GM20431 (cell line): Measurements from ENCODE around the gene TNIK.

Source experiments
- in situ Hi-C: fragments of 300-500 bp; cut with MseI, MboI; formaldehyde crosslinking; loops from one replicate; pipeline ENCODE4 v1.15.0; 2020; ENCODE audit warnings: low sequenced_read_pairs; ENCODE audit not compliant: unreplicated experiment

TNIK gene

DNA sequence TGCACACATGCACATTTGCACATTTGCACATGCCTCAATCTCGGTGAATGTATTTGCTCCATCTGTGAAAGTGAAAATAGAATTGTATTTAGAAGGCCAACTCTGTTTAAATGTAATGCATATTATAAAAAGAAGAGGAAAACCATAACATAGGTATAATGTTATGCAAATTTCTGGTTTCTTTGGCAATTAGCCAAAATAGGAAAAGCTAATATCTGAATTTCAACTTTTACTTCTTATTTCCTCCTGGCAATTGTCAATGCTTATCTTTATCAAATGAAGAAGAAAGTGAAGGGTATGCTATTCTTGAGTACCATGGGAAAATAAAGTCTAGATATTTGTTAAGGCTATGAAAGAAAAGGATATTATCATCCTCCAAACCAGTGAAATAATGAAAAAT is 357.0 kb downstream of the TNIK start:
- in situ Hi-C loops, result no loop called here

DNA sequence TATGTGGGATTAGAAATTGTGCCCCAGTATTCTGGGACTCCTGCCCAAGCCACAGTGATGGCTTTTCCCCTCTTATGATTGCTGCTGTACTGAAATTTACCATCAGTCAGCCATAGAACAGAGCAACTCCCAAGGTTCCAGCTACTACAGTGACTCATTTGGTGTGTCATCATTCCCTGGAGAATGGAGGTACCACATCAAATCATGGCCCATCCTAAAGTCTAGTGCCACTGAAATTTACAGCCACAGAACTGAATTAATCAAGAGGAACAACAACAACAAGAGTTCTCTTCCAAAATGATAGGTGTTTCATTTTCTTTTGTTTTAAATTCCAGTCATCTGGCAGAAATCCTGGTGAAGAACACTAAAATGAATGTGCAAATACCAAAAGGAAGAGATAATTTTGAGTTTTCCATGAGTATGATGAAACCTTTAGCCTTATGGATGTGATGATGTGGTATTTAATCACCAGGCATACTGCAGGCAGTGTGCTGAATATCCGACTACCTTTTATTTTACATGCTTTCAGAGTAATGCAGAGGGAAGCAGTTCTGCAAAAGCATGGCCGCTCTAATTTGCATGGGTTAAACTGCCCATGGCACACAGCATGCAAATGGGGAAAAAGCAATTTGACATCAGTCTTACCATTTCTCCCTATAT is 358.1 kb downstream of the TNIK start:
- in situ Hi-C loops, result no loop called here

DNA sequence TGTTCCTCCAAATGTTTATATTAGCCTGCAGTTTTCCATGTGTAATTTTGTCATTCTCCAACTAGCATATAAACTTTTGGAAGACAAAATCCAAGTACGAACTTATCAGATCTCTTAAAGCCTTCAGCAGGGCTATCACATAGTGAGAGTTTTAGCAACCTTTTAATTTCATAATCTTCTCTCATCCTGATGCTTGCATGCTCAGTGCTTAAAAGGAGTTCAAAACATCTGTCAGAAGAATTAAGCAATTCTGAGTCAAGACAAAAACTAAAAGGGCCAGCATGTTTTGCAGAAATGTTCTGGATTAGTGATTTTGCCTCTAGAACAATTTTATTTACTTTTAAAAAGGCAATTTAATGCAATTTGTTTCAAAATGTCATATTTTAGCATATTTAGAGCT is 360.3 kb downstream of the TNIK start:
- in situ Hi-C loops, result no loop called here

DNA sequence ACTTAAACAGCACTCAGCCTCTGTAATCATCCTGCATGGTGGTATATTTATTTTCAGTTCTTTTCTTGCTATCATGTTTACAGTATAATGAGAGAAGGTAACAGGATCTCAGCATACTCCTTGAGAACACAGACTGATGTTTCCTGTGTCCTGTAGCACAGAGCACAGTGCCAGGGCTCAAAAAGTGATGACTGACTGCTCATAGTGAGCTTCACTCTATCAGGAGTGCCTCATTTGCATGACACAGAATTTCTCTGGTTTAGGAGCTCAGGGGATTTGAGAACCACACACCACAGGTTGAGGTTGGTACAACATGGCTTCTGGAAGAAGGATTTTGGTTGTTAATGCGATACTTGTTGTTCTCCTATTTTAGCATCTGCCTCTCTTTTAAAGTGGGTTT is 365.1 kb downstream of the TNIK start:
- in situ Hi-C loops, result no loop called here

DNA sequence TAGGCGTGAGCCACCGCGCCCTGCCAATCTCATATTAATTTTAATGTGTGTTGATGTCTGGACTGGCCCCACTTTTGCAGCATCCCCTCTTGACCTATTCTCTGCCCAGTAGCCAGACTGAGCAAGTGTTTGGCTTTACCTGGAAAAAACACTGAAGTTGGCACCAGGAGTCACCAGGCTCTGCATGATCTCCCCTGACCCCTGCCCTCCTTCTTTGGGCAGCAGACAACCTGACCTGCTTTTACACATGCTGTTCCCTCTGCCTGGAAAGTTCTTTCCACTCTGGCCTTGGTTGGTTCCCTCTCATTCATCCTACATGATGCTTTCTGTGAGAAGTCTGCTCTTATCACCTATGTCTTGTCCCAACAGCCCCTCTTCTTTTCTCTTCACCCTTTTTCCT is 365.8 kb downstream of the TNIK start:
- in situ Hi-C loops, result no loop called here

DNA sequence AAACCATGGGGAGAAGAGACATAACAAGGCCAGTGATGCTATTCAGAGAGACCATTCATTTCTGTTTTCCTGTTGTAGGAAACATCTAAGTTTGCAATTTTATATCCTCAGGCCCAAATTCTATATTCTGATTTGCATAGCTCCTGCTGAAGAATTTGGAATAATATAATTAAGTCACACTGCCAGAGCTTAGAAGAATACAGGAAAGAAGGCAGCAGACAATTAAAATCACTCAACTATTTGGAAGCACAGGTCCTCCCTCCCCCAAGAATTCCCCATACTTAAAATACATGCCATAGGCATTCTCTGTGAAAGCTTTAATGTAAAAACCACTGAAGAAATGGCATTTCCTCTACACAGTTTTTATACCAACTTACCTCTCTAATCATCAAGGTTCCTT is 366.7 kb downstream of the TNIK start:
- in situ Hi-C loops, result no loop called here

DNA sequence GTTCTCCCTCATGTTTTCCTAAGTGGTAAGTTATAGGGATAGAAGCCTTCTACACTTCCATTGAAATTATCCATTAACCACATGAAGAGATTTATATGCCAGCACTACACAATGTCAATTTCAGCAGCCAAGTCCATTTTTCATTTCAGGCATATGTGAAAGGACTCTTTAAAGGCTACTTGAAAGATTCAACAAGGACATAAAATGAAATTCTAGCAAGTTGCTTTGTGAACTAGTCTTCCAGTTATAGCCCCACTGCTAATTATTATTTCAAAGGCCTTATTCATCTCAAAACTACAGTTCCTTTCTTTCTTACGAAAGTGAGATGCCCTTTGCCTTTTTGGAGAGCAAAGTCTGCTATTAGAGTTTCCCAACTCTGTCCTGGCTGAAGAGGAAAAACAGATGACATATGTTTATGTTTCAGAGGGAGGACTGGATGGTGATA is 367.7 kb downstream of the TNIK start:
- in situ Hi-C loops, result no loop called here

DNA sequence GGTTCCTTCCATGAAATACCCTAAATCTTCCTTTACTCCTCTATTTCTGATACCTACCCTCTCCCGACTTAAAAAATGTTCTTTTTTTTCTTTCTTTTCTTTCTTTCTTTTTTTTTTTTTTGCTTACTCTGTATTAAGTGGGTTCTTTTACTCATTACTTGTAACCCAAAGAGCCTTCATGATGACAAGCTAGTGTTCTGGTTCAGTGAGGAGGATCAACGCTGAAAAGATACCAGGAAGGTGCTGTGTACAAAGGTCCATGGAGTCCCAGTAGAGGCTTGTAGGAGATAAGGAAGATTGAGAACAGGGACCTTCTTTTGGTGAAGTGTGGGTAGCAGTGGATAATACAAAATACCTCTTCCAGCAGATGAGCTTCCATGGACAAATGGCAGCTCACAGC is 369.9 kb downstream of the TNIK start:
- in situ Hi-C loops, result no loop called here

DNA sequence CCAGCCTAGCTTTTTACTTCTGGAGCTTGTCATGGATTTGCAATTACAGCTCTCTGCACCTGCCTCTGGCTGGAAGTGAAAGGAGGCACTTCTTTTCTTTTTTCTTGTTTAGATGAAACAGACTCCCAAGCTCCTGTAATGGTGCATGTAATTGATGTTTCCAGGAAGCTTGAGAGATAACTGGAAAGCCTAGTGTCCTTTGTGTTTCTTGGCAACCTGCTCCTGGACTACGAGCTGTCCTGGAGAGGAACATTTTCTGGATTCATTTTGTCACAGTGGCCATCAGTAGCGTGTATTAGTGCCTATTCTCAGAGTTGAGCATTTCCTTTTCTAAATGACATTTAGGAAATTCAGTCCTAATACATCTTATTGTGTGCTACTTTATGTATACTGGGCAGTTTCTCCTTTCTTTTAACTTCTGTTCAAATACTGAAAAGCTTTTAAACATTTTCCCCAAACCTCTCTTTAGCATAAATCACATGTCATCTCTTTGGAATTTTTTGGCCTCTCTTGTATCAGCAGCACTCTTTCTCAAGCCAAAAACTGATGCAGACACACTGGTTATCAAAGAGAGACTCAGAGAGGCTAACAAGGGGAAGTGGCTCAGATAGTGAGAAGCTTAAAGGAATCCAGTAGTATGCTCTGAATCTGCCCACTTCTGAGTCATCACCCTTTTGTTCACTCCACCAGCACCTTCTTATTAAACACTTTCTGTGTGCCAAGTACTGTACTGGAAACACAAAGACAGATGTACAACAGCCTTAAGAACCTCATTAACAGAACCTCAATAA is 371.0 kb downstream of the TNIK start:
- in situ Hi-C loops, result no loop called here

DNA sequence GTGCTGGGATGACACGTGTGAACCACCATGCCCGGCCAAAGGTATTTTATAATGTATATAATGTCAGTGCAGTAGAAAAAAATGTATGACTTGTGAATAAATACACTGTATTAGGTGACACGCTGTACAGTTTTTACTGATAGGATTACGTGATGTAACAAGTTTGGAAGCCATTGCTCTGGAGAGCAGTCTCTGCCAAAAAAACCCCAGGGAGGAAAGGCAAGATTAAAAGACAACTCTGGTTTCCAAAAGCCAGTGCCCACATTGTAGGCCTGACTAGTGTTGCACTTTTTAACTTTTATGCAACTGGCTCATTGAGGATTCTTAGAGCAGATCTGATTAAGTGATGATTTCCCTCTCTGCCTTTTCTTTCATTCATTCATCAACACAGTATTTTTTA is 371.7 kb downstream of the TNIK start:
- in situ Hi-C loops, result no loop called here

DNA sequence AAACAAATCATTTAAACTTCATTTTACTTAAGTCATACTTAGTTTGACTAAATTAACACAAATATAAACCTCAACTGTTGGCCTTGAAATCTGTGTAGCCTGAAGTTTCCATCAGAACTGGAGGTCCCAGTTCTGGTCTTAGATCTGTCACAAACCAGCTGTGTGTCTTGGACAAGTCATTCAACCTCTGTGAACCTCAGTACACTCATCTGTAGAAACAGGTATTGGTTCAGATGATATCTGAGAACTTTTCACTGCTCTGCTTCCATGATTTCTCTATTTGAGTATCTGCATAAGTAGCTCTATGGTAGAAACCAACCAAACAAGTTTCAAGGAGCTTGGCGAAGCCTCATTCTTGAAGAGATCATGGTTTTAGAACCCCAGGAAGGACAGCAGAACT is 373.3 kb downstream of the TNIK start:
- in situ Hi-C loops, result no loop called here

DNA sequence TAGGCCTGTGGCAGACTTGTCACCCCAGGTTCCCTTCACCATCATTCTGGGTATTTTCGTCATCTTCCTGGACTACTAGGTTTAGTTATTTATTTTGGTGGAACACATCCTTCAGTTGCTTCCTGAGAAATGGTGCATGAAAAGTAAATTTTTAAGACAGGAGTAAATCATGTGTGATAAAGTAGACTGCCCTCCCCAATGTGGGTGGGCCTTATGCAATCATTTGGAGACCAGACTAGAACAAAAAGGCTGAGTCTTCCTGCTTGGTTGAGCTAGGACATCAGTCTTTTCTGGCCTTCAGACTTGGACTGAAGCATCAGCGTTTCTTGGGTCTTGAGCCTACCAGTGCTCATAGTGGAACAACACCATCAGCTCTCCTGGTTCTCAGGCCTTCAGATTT is 382.9 kb downstream of the TNIK start:
- in situ Hi-C loops, result no loop called here

DNA sequence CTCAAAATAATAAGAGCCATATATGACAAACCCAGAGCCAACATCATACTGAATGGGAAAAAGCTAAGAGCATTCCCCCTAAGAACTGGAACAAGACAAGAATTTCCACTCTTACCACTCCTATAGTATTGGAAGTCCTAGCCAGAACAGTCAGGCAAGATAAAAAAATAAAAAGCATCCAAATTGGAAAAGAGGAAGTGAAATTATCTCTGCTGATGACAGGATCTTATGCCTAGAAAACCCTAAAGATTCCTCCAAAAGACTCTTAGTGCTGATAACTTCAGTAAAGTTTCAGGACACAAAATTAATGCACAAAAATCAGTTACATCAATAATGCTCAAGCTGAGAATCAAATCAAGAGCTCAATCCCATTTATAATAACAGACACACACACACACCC is 387.8 kb downstream of the TNIK start:
- in situ Hi-C loops, result no loop called here

DNA sequence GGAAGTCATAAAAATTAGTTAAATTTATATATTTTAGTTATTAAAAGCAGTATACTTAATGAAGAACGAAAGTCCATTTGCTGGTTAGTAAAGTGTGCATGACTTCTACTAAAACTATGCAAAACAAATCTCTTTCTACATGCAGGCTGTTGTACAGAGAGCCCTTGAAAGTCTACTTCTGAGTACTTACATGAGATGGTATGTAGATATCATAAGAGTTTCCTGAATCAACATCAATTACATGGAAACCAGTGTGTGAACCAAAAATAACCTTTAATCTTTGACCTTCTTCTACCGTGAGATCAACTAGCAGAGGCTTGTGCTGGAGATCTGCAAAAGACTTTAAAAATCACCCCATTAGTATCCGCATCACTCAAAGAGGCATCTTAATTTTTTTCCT is 391.5 kb downstream of the TNIK start:
- in situ Hi-C loops, result no loop called here

DNA sequence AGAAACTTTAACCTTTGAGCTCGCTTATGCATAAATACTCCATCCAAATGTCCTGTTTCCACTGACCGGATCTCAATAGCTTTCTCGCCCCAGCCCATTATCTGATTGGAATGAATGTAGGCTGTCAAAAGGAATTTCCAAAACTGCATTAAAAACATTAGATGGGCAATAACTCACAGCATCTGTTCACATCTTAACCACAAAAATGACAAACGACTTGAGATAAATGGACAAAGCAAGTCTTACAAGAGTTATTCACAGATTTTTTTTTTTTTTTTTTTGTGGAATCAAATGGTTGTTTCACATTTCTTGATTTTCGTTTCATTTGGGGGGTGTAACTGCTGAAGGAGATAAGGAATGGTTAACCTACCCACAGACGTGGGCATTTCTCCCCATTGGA is 394.0 kb downstream of the TNIK start:
- in situ Hi-C loops, result no loop called here

DNA sequence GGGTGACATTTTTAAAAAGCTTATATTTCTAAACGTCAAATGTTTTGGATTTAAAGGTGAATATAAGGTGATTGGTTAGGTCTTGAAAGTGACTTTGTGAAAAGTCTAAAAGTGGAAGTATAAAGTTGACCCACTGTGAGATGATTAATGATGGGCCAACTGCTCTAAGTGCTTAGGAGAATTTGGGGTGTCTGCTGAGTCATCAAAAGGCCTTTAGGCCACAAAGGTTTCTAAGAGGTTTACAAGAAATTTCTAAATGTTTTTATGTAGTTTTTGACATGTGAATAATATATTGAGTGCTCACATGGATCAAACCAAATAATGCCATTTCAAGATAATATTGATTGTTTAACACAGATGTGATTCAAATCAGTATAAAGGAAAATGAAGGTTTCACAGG is 394.5 kb downstream of the TNIK start:
- in situ Hi-C loops, result no loop called here

DNA sequence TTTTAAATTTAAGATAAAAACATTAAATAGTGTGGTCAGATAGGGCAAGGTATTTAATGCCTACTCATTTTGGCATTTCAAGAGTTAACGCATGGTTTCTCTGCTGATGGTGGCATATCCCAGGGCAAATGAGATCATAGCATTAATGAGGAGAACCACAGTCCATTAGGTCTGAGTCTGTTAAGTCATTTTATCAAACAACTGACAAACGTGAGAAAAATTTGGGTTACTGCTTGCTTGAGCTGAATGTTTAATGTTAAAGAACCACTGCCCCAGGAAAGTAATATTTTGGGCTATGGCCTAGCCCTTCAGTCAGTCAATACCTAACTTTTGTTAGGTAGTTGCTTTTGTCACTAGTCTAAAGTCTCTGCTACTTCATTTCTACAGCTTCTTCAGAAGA is 395.7 kb downstream of the TNIK start:
- in situ Hi-C loops, result no loop called here

DNA sequence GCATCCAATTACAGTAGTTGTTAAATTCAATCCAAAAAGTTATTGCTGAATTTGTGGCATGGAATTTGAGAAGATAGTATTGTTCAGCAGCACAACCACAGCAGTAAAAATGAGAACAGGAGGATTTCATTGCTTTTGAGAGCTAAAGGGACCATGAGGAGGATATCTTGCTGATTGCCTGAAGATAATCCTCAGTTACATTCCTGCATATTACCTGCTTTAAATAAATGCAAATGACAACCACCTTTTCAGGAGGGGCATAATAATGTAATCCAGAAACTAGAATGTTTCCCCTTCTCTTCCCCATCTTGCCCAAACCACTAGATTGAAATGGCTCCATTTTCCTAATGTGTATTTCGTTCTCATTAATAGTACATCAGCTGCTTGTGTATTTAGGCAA is 398.5 kb downstream of the TNIK start:
- in situ Hi-C loops, result no loop called here

DNA sequence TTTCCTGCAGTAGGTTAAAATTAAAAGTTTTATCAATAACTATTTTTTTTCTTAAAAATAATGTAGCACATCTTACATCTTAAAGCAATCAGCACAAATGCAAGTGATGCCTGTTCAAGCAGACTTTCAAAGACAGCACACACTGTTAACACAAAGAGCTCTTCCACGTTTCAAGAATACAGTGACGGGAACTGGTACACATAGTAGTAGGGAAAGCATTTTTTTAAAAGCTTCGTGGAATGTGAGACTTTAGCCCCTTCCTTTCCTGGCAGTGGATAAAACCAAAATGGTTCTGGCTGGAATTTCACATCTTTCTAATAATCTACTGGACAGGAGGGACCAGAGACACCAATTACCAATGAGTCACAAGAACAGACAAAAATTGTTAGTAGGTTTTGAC is 400.2 kb downstream of the TNIK start:
- in situ Hi-C loops, result no loop called here

DNA sequence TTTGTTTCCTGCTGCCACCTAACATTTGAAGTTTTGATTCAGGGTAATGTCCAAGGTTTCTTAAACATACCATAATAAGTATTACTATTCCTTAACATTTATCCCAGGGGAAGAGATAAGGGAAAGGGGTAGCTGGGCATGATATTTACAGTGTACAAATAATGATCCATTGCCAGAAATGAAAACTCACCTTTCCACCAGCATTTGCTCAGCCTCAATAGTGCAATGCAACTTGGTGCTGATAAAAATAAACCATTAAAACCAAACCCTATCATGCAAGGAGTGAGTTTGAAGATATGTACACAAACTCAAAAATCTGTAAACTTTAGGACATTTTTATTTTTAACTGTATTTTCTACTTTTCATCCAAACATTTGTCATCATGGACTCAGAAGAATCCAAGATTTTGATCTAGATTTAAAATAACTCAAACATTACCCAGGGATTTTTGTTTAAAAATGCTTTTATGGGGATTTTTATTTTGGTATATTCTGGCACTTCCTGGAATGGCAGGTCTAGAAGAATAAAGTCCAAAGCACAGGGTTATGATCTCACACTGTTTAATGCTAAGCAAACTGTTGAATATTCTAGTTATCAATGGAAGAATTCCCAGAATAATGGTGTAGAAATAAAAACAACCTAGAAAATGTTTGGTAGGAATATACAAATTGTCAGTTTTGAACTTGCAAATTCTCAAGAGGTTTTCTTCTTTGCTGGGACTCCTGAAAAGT is 401.2 kb downstream of the TNIK start:
- in situ Hi-C loops, result no loop called here

DNA sequence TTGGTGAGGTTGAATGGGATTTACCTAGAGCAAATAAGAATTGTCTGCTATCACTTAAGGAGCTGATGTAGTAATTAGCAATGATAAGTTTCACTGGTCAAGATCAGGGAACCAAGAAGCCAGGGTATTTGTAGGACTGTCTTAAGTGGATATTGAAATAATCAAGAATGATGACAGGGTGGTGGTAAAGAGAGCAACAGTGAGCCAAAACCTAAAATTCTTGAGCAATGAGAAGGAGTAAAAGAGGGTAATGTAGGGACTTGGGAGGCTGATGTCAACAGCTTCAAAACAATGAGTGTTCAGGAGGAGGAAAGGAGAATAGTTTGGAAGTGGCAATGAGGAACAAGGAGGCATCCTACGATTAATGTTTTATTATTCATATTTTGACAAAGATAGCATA is 402.1 kb downstream of the TNIK start:
- in situ Hi-C loops, result no loop called here
